Measurements from ENCODE around the gene PLK5.

The PLK5 gene

DNA sequence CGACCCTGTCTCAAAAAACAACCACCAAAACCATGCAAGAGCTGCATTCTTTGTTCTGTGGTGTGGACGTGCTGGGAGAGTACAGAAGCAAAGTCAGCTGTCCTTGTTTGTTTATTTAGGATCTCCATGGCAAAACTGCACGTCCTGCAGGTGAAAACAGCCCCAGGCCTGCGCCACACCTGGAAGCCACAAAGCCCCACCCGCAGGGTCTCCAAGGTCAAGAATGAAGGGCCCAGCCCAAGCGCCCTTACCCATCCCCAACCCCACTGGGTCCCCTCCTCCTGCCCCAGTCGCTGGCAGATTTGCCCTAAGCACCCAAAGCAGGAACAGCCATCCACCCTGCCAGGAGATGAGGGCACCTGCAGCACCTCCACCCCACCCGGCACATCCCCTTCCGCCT is 58.3 kb downstream of the PLK5 start:
- no peak for DNase-seq

DNA sequence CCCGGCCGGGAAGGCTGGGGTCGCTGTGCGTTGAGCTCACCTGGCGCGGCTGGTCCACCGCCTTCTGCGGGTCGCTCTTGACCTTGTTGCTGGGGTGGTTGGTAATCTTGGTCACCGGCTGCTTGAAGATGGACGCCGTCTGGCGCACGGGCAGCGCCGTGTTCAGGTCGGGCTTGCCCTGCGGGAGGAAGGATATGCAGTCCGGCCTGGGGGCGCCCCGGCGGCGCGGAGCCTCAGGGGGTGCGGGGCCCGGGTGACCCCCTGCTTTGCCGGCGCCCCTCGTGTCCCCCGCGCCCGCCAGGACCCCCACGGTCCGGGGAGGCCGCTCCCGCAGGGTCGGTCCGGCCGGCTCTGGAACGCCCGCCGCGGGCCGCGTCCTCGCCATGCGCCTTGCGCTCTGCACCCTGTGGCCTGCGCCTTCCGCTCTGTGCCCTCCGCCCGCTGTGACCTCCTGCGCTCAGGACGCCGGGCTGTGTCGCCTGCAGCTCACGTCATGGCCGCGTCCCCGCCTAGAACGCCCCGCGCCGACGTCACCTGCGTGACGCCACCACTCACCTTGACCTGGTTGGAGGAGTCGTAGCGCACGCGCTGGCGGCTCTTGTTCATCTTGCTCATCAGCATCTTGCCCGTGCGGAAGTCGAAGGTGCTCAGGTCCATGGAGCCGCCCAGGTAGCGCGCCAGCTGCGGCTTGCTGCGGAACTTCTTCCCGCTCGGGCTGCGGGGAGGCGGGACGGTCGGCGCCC is 60.8 kb downstream of the PLK5 start:
- DNase-seq: no peak

DNA sequence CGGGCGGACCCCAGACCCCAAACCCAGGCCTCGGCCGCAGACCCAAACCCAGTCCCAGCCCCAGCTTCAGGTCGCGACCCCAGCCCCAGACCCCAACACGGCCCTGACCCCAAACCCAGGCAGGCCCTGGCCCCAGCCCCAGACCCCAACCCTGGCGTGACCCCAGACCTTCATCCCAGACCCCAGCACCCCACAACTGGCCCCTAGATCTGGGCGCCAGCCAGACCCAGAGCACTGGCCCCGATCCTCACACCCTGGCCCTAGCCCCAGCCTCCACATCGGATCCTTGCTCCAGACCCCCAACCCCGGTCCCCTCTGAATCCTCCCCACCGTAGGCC is 61.3 kb downstream of the PLK5 start:
- DNase-seq: no peak
